Measurements from ENCODE around the gene ASCC3.

The ASCC3 gene

DNA sequence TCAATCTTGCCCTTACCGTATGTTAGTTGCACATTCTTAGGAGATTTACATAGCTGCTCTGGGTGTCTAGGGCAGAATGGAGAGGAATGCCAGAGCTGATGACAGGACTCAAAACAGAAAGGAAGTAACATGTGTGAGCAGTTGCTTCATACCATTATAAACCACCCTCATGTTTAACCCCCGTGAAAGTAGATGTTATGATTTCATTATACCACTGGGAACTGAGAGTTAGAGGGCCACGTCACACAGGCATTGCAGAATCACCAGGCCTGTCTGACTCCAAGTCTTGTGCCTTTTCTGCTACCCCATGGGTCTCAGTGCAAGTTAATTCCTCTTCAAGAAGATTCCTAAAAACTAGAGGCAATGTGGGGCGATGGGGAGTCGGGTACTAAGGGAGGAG lies 392.9 kb downstream of the ASCC3 start:
- DNase-seq, result no peak

DNA sequence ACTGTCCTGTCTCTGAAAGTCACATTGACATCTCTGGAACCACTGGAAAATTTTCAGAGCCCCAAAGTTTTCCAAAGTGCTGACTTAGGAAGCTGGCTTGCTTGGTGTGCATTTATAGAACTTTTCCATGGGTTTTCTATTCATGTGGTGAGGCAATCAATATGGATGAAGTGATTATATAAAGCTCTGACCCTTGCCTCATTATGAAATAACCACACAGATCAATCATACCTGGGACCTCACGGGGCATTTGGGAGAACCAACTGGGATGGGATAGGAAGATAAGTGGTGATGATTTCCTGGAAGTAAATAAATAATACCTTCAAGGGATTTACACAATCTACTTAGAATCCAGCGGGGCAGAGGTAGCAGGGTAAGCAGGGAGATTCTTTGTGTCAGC lies 393.5 kb downstream of the ASCC3 start:
- no peak for DNase-seq

DNA sequence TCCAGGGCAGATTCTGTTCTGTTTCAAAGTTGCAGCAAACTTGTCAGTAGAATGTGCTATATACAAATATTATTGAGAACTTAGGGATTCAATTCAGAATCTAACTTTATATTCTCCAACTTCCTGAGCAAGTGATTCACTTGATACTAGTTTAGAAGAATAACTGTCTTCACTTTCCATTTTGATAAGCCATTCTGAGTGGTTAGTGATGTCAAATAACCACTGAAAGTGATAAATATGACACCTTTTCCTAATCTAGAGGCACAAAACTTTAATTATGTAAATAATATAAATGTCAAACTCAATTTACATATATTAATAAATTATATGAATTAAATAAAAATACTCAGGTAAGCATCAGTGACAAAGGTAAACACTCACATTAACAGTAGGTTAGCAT lies 395.9 kb downstream of the ASCC3 start:
- DNase-seq, result no peak

DNA sequence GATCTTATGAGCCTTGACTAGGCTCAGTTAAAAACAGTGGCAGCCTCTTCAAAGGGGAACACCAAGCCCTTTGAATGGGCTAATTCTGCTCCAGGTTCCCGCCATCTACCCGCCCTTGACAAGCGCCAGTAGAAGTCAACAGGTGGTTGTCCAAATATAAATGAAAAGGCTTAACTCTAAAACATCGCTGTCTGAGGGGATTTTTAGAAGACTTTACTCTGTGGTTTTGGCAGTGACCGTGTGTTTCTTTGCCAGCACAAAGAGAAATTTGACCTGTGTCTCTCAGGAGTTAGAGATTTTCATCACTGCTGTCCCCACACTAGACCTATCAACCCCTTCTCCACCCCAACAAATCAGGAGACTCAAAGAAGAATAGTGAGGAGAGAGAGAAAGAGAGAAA lies 396.7 kb downstream of the ASCC3 start:
- DNase-seq, result no peak

DNA sequence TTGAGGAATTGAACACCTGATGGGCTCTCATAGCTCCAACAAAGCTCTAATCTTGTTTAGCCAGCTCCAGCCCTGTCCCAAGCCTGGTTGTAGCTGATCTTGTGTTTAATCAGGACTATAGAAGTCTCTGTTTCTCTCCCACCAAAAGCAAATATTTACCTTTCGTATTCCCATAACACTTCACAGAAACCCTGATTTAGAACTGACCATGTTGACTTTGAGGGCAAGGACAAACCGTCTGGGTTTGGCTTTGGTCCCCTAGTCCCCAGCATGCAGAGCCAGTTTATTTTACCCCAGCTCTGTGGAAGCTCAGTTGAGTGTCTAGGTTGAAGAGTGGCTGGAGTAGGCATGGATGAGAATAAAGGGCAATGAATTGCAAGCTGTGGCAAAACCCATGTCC lies 398.4 kb downstream of the ASCC3 start:
- DNase-seq, result no peak

DNA sequence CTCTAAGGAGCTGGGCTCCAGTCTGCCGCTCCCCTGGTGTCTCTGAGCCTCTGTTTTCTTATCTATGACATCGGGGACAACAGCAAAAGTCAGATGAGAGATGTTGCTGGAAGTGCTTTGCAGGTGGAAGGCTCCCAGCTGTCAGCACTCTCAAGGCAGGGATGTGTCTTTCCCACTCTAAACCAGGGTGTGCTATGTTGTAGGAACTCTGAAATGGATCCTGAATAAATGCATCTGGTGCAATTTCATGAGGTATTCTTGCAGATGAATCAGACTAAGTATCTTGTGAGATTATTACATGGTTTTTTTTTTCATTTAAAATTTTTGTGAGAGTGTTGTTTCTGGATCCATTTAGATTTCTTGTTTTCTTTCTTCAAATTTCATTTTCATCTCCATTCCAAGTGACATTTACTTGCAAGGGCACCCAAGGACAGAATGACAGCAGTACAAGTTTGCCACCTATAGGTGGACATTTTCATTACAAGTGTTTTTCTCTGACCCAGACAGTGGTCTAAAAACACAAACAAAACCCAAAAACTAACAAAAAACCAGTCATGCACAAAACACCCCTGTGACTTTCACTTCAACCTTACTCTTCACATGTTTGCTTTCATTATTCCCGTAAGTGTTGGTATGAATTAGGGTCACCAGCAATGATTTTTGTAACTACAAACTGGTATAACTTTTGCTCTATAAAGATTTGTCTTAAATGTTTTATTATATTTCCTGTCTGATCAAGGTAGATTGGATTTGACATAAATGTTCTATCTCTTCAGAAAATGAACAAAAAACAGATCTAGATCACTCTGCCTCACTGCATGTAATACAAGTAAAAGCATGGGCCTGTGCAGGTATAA lies 401.7 kb downstream of the ASCC3 start:
- peak in 1 of 2 donors; percentile 47 for DNase-seq

DNA sequence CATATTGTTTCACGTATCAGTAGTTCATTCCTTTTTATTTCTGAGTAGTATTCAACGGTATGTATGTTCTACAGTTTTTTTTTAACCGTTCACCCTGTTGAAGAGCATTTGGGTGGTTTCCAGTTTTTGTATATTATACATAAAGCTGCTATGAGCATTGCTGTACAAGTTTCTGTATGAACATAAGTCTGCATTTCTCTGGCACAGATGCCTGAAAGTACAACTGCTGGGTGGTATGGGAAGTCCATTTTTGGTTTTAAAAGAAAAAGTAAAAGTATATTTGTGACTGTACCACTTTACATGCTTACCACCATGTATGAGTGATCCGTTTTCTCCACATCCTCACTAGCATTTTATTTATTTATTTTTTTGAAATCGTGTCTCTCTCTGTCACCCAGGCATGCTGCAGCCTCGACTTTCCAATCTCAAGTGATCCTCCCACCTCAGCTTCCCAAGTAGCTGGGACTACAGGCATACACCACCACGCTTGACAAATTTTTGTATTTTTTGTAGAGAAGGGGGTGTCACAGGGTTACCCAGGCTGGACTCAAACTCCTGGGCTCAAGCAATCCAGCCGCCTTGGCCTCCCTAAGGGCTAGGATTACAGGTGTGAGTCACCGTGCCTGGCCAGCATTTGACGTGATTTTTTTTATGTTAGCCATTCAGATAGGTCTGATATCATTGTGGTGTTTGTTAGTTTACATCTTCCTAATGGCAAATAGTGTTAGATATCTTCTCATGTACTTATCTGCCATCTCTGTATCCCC lies 405.4 kb downstream of the ASCC3 start:
- DNase-seq, result no peak

DNA sequence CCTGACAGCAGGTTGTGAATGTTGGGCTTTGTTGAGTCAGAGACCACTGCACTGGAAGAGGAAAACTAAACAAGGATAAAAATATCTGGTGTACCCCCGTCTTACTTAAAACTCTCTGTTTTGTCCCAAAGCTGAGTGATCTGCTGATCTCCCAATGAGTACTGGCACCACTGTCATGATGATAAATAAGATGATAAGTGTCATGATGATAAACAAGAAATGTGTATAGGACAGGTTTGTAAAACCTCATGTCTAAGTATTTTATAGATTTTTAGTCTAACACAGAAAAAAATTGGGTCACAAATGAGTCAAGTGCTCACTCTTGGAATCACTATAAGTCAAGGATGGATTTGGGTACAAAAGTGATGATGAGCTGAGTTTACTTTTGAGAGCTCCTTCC lies 407.9 kb downstream of the ASCC3 start:
- DNase-seq, result no peak

DNA sequence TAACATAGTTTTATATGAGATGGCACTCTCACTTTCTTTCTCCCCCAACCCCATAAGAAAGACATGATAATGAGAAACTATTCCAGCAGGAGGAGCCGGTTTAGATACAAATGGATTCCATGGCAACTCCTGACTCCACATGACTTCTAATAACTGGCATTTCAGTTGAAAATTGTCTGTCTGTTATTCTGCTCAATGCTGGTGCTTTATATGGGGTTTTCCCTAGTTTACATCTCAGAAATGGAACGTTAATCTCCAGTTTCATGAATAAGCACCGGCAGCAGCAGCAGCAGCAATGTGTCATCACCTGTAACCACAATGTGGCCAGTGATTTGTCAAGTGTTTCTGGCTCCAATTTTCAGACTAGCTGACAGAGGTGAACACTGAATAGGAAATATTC lies 408.5 kb downstream of the ASCC3 start:
- DNase-seq, result no peak

DNA sequence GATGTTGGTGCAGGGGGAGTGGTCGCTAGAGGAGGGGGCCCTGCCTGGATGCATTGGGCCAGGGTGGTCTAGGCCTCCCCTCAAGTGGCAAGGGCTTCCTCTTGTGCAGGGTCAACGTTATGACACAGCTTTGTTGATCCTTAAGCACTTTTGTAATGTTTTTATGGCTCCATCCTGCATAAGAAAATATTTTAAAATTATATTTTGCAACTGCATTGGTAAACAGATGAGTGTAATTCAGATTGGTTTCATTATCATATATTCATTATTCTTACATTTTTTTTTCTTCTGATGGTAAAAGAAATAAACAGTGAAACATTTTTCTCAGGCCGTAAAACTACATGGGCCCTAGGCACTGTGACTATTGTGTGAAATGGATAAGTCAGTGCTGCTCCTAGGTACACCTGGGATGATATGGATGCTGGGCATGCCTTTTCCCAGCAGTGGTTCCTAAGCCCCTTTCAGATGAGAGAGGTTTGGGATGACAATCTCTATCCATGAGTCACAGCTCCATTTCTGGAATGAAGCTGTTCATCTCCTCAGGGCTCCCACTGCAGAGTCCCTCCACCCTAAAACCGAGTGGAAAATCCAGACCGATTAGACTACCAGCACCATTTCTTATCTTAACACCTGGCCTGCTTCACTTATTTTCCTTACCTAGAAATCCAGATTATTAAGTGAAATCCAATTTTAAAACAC lies 410.6 kb downstream of the ASCC3 start:
- no peak for DNase-seq

DNA sequence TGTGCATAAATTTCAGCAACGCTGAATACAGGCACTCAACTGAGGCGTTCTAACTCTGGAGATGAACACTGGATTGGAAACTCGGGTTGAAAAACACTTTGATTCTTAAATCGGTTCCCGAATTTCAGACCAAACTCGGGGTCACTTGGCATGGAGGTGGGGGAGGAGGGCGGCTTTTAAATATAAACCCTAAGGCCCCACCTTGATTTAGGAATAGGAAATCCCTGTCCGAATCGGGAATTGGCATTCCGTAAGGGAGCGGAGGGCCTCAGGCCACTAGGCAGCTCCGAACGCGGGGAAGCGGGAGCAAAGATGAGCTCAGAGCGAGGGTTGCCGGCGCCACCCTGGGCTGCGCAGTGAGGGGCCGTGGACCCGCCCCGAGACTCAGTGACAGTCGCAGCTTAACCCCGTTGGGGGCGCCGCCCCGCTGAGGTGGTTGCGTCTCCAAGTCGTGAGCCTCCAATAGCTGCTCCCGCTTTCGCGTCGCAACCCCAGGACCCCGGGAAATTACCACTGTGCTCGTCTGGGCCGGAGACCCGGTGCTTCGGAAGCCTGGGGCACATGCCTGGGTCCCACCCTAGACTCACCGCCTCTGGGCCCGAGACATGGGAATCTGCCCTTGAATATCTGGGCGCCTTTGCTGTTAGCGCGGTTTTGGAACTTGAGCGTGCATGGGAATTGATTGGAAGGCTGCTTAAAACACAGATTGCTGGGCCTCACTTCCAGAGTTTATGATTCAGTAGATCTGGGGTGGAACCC lies 411.8 kb downstream of the ASCC3 start:
- no peak for DNase-seq

DNA sequence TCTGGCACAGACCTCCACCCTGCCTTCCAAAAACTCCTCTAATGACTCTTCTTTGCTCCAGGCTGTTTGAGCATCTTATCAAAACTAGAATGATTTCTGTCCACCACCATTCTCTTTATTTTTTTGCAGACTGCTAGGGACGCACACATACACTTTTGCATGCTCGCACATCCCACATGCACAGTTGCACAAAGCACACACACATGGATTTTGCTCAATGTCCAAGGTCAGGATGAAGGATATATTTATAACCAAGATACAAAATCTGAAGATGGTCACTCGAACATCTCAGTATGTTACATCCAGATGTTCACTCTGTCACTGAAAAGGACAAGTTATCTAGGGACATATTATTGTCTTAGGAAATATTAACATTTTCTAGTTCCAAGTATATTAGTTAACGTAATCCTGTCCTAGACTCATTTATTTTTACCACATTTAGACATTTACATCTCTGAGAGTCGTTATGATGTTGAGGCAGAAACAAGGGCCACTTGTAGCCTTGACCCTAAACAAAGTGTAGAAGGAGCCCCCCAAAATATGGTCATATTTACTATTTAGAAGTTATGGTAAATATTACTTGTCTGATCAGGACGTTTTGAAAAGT lies 413.0 kb downstream of the ASCC3 start:
- DNase-seq, result no peak

DNA sequence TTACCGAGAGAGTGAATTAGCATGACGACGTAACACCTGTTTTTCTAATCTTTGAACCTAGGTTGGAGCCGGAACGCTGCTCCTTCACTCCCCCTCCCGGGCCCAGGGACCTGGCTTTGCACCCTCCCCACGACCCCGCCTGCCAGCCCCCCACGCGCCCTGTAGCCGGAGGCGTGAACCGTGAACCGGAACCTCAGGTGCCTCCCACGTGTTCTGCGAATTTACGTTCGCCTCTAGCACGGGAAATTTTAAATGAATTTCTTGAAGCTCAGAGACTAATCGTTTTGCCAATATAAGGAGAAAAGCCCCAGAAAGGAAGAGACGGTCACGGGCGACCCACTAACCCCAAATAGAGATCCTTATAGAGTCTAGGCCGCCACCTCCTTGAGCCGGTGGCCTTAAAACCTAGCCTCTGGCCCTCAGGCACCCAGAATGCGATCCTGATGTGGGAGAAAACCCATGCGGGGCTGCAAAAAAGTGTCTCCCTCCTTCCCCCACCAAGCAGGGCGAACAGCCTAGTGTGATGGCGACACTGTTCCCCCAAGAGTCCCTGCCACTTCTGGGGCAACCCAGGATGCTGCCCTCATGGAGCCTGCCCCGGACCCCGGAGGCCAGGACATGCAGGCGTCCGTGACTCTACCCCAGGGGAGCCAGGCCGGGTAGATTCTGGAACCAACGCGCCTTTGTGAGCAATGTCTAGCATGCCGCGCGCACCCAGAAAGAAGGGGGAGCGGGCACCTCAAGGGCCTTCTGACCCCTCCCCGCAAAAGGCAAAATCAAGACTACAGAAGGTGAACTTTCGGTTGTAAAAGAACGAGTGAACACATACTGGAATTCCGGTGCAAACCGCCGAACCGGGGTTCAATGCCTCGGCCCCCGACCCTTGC lies 413.8 kb downstream of the ASCC3 start:
- no peak for DNase-seq

DNA sequence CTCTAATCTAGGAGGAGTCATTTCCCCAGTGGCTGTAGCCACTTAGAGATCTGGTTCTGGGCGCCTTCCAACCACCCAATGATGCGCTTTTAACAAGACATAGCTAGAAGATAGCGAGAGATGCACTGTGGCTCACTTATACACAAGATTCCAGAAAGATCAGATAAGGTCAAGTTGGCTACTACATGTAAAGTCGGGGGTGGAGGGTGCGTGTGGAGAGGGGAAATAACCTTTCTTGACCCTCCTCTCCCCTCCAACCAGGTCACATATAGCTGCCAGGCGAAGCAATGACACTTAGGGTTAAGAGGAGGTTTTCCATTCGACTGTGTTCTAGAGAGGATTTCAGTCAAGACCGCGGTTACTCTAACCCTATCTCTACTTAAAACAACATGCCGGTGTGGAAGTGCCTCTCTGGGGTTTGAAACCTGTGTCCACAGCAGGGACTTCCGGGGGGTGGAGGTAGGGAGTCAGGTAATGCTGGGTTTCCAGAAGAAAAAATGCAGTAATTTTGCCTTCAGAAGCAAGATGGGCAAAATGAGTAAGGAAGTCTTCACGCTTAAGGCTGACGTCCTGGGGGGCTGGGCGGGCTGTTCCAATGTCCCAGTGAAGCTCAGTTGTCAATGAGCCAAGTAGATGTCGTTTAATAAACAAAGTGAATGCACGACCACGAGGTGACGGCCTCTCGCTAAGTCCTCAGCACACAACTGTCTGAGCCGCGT lies 414.6 kb downstream of the ASCC3 start:
- no peak for DNase-seq

DNA sequence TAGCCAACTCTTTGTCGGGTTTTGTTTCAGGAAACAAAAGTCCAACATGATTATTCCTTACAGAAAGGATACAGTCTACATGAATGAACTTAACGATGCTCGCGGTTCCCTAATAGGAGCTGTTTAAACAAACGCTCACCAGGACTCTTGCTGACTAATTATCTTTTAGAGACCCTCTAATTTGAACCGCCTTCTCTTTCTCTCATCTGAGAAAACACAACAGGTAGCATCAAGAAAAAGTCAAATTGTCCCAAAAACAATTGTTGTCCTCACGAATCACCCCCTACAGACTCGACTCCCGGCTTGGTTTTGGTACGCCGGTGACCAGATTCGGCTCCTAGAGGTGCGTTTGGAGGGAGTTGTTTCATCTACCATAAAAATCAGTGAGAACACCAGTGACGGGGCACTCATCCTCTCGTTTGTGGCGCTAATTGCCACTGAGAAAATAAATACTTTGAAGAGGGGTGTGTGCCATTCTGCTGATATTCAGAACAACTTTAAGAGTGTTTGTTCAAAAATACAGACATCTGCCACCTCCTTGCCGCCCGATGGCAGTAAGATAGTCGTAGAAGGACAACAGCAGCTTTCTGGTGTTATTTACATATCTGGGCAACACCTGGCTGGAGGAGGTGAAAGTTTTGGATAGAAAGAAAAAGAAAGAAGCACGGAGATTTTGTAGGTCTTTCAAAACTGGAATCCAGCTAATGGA lies 415.3 kb downstream of the ASCC3 start:
- DNase-seq, result no peak

DNA sequence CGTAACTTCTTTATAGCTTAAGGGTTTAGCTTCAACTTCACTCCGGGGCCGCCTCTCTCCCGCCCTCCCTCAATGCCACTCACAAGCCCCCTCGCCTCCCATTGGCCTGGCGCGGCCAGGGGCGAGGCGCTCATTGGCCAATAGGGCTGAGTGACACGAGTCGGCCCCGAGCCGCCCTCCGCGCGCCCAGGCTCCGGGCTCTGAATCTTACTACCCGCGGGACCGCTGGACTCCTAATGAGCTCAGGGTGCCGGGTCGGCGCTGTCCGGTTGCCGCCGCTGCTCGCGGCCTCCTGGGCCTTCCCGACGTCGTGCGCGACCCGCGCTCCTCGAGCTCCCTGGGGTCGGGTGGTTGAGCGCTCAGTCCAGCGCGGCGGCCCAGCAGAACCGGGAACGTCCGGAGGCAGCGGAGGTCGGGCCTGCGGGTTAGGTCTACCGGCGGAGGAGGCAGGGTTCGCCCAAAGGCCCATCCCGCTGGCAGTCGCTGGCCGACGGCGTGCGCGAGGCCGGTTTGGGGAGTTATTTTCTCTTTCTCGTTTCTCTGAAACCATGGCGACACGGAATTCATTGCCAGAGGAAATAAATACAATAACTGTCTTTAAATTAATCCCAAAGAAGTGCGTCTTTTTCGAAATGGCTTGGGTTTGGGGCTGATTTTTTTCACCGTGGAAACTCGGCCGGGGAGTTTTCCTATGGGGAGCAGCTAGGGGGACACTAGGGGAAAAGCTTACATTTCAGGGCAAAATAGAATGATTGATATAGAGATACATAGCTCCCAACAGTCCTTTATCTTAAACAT lies 416.0 kb downstream of the ASCC3 start, which contains the start of gene SIM1:
TSS of gene SIM1 (minus strand) at position 19 of the 798 bp plus-strand sequence. CDS start 1,453 bp downstream, outside the sequence.
- DNase-seq, result no peak

DNA sequence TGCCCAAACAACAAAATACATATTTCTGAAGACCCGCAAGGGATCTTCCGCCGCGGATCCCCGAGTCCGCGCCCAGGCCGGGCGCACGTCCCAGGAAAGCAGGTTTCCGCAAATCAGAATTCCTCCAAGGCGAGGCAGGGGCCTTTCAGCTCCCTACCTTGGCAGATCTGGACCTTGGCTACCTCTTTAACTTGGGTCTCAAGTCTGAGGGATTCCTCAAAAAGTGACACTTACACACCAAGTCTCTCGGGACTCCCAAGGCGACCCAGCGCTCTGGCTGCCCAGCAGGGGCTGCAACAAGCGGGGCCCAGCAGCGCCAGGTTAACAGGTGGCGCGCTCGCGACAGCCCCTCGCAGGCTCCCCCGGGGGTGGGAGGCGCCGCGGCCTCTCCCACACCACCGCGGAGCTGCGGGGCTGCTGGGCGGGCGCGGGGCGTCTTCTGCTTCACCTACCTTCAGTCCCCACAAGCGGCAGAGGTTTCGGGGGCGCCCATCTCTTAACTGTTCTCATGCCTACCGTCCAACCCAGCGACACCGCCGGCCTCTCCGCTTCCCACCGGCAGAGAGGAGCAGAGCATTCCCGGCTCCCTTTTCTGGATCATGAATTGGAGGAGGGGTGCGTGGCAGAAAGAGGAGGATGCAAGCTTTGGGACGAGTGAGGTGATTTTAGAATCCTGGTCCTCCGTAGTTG lies 416.8 kb downstream of the ASCC3 start:
- no peak for DNase-seq

DNA sequence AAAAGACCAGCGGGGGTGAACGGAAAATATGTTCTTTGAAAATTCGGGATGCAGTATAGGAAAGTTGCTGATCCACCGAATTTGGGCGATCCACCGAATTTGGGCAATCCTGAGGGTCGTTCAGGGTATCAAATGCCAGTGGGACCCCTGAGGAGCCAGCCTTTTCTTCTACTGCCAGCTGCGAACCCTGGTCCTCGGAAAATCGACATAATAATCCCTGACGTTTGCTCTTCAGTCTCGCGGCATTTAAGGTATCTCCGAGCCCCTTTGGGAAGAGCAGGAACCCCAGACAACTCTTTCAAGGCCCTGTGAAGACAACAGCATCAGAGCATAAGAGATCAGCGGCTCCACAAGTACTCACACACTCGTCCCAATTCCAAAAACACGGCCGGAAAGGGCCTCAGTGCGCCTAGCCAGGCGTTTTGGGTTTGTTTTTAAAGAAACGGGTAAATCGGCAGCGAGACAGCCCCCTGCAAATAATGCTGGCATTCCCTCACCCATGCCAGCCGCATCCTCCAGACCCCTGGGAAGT lies 417.4 kb downstream of the ASCC3 start:
- DNase-seq, result no peak

Data from hippocampal formation (tissue), 2 donors.